ENCODE data around the gene MARK1. TPM values are rescaled to one million over a fixed set of nuclear protein-coding genes. Genes with fewer than 3 reads are reported as not detected.

The MARK1 gene
- total RNA-seq (1 to 10 TPM; 2.1 to 5.4 (median 3.8) TPM), polyA plus RNA-seq (1 to 10 TPM in 1 of 3 donors, under 1 TPM in 2; 0.81 to 2.6 (median 1.00) TPM)
- long read RNA-seq, donor 1: 0 reads
- long read RNA-seq, donor 2, partial matches to known transcripts: 0 of 4 reads
- long read RNA-seq, donor 2, other reads (novel, unspliced or antisense): 3 of 4 reads

GRCh38 chr1:220527908-220528678 is at the start of gene MARK1:
TSS of gene MARK1 (plus strand) at chr1:220528136. CDS start at chr1:220528823, 687 bp downstream.
- DNase-seq (peak; percentile 67 to 85), ATAC-seq (peak; percentile 77 to 88 (median 80))
- Histone ChIP-seq H3K36me3 (ENCODE audit: insufficient read depth in 1 of 2, low read depth in 1 of 2) (no peaks in the 10 kb centered on the region), H3K4me1 (no peaks in the 10 kb centered on the region), H3K4me3 (peak within 1 kb of the TSS; percentile 87), H3K27ac (peak within 1 kb of the TSS; percentile 75), H3K9me3 (no peaks in the 10 kb centered on the region), H3K27me3 (ENCODE audit: insufficient read depth in 3 of 3, low read length in 2 of 3) (peaks cover 0 to 15% (median 0%) of the 10 kb centered on the region in 3 donors)
- WGBS, 3 donors: 0 to 1% (median 0%) methylated on average over 48 to 96 of the region's 96 CpGs
- no peak for TF ChIP-seq CTCF (IDR thresholded peaks at IDR 0.05)
- intact Hi-C loops (cut with DNase I): loop anchor here in 1 of 2 donors (5.0 kb wide), 1 partner anchor 161 kb away; no protein-coding TSS in a partner anchor

GRCh38 chr1:220483700-220484099 is 44.2 kb upstream of the MARK1 start:
- no peaks in the 10 kb centered on the region for H3K27me3 ChIP-seq (ENCODE audit: insufficient read depth in 3 of 3, low read length in 2 of 3)
- DNase-seq (no peak), ATAC-seq (peak in 2 of 4 donors; percentile 27 to 37)
- WGBS, 3 donors: 41 to 55% (median 45%) methylated on average over 6 of the region's 6 CpGs
- intact Hi-C loops (cut with DNase I): no loop called here
- H3K27ac ChIP-seq: peak overlapping the region; percentile 36
- H3K36me3 ChIP-seq (ENCODE audit: insufficient read depth in 1 of 2, low read depth in 1 of 2): no peaks in the 10 kb centered on the region
- no peak for TF ChIP-seq CTCF (IDR thresholded peaks at IDR 0.05)
- no peaks in the 10 kb centered on the region for H3K9me3 ChIP-seq
- no peaks in the 10 kb centered on the region for H3K4me1 ChIP-seq
- H3K4me3 ChIP-seq: no peak overlapping the region

GRCh38 chr1:220484135-220484534 is 43.8 kb upstream of the MARK1 start:
- no peak overlapping the region for H3K4me3 ChIP-seq

GRCh38 chr1:220485131-220485530 is 42.8 kb upstream of the MARK1 start:
- no peak for TF ChIP-seq CTCF (IDR thresholded peaks at IDR 0.05)
- Histone ChIP-seq H3K9me3 (no peaks in the 10 kb centered on the region), H3K27me3 (ENCODE audit: insufficient read depth in 3 of 3, low read length in 2 of 3) (no peaks in the 10 kb centered on the region), H3K4me1 (no peaks in the 10 kb centered on the region), H3K36me3 (ENCODE audit: insufficient read depth in 1 of 2, low read depth in 1 of 2) (no peaks in the 10 kb centered on the region), H3K27ac (no peak overlapping the region), H3K4me3 (no peak overlapping the region)
- 67 to 82% (median 74%) methylated on average over 3 of the region's 3 CpGs for WGBS, 3 donors
- intact Hi-C loops (cut with DNase I): no loop called here
- DNase-seq (no peak), ATAC-seq (no peak)

More at GRCh38 chr1:220484135-220484534, 43.8 kb upstream of the MARK1 start:
- Histone ChIP-seq H3K36me3 (ENCODE audit: insufficient read depth in 1 of 2, low read depth in 1 of 2) (no peaks in the 10 kb centered on the region), H3K27ac (peak overlapping the region; percentile 36), H3K9me3 (no peaks in the 10 kb centered on the region), H3K27me3 (ENCODE audit: insufficient read depth in 3 of 3, low read length in 2 of 3) (no peaks in the 10 kb centered on the region), H3K4me1 (no peaks in the 10 kb centered on the region)
- ATAC-seq: no peak
- TF ChIP-seq CTCF (IDR thresholded peaks at IDR 0.05): no peak
- intact Hi-C loops (cut with DNase I): no loop called here
- DNase-seq: no peak

Data from psoas muscle (tissue), 8 donors.